ENCODE measurements around the gene CYTH1.

- no peak for TF ChIP-seq CTCF (IDR thresholded peaks at IDR 0.05; ENCODE audit: low read length)
- TF ChIP-seq EZH2 (IDR thresholded peaks at IDR 0.05; ENCODE audit: borderline replicate concordance, low read length): no peak
Observed at GRCh38 chr17:78797691-78798585, 15.9 kb upstream of the CYTH1 start.
